Hematopoietic multipotent progenitor cell treated with erythropoietin and hydrocortisone succinate and interleukin-3 and kit ligand, for 6 days (in vitro differentiated cells): ENCODE measurements around the gene HYPK.
"Not testable (repeated sequence)": the region's sequence is repeated elsewhere in the genome, so short reads cannot be mapped to it uniquely, and the experiment has no call there.

Experiments
- DNase-seq: peaks from one replicate; pipeline ENCODE4 v3.0.0-alpha.2; 2015

HYPK gene

DNA sequence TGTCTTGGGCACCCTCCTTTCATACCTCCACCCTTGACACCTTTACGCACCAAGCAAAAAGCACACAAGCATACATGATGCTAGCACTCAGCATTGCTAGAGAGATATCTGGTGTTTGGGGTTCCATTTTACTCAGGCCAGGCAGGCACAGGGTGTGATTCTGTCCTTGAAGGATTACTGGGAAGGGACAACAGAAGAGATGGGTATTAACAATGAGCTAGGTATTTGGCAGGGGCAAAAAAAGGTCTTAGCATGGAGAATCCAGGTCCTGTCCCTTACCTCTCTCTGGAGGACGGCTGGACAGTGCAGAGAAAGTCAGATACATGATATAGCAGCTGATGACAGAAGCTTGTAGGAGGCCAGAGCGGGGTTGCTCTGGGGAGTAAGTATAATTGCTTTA lies 3.8 kb upstream of the HYPK start:
- DNase-seq, result no peak

GRCh38 chr15:43799209-43799944 lies 1.0 kb upstream of the HYPK start:
- DNase-seq, result no peak

GRCh38 chr15:43799945-43800285 lies 484 bp upstream of the HYPK start, which contains the start of gene SERINC4:
Gene SERINC4 (minus strand): TSS chr15:43800220. CDS start chr15:43799986, 234 bp downstream.
- no peak for DNase-seq

DNA sequence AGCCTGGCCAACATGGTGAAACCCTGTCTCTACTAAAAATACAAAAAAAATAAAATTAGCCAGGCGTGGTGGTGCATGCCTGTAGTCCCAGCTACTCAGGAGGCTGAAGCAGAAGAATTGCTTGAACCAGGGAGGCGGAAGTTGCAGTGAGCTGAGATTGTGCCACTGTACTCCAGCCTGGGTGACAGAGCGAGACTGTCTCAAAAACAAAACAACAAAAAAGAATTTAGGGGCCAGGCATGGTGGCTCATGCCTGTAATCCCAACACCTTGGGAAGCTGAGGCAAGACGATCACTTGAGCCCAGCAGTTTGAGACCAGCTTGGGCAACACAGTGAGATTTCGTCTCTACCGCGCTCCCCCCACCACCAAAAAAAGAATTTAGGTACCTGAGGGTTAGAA lies 2.3 kb downstream of the HYPK start:
- not testable (repeated sequence) for DNase-seq

- no peak for DNase-seq
These were observed 8.1 kb downstream of the HYPK start for GRCh38 chr15:43808435-43808950.

GRCh38 chr15:43808960-43809678 lies 8.7 kb downstream of the HYPK start:
- no peak for DNase-seq

GRCh38 chr15:43815064-43815463 lies 14.7 kb downstream of the HYPK start:
- not testable (repeated sequence) for DNase-seq

GRCh38 chr15:43821505-43821904 lies 21.1 kb downstream of the HYPK start:
- DNase-seq, result no peak

DNA sequence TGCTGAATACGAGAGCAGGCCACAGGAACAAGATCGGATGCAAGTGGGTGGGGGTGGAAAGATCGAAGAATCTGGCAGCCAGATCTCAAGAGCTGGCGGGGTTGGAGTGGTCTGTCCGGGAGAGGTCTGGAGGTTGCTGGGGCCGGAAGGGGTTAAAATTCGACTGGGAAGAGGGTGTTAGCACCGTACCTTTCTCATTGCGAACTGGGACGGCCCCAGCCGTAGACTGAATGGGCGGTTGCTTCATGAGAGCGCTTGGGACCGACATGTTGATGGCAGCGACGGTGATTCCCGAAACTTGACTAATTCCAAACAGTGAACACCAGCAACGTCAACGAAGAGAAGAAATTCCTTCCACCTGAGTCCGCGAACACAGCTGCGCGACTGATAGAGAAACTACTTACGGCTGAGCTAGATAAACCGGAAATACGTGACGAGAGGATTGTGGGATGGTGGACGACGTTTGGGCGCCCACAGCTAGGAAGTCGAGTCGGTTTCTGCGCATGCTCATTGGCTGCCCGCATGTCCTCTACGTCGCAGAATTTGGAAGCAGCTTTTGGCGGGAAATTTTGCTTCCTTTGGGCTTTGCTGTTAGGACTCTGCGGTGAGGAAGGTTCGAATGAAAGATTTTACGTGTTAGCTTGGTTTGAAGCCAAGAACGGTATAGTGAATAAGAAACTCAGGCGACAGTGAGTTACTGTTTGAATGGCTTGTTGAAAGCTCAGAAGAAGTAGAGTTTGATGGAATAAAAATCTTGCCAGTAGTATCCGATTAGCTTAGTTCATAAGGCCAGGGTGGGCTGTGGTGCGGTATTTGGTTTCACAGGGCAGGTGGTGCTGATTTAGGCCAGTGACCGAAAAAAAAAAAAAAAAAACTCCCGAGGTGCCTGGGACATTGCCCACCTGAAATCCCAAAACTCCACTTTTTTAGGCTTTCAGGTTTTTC lies 24.2 kb downstream of the HYPK start, which contains the start of gene MFAP1:
Gene MFAP1, minus strand, starts transcription at position 389 of the 945 bp plus-strand sequence. Its CDS starts 121 bp downstream, at position 268.
- DNase-seq, result peak; percentile 99

DNA sequence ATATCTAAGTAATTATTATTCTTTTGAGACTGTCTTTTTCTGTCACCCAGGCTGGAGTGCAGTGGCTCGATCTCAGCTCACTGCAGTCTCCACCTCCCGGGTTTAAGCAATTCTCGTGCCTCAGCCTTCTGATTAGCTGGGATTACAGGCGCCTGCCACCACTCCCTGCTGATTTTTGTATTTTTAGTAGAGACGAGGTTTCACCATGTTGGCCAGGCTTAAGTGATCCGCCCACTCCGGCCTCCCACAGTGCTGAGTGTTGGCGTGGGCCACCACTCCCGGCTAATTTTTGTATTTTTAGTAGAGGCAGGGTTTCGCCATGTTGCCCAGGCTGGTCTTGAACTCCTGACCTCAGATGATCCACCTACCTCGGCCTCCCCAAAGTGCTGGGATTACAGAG lies 24.9 kb downstream of the HYPK start:
- DNase-seq, result not testable (repeated sequence)

- no peak for DNase-seq
These were observed 25.7 kb downstream of the HYPK start for GRCh38 chr15:43826029-43826507.

GRCh38 chr15:43826508-43827341 lies 26.3 kb downstream of the HYPK start, which contains the start of gene WDR76:
Gene WDR76 (plus strand): TSS chr15:43827002. CDS start chr15:43827033, 31 bp downstream.
- peak; percentile 96 for DNase-seq

DNA sequence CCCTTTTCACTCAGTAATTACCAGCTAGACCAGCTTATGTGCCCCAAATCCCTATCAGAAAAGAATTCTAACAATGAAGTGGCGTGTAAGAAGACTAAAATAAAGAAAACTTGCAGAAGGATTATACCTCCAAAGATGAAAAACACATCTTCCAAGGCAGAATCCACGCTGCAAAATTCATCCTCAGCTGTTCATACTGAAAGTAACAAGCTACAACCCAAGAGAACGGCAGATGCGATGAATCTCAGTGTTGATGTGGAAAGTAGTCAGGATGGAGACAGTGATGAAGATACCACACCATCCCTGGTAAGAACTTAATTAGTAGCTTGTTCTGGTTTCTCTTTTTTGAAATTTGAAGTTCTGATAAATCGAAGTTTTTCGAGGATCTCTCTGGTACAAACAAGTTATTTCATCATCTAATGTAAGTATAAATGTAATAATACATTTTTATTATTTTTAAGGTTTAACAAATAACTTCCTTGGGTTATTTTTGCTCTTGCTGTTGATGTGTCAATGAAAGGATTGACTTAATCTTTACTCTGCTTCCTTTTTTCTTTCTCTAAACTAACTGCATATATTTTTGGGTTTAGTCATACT lies 27.8 kb downstream of the HYPK start:
- DNase-seq, result no peak

- DNase-seq, result not testable (repeated sequence)
These were observed 29.6 kb downstream of the HYPK start for GRCh38 chr15:43829951-43830540.

DNA sequence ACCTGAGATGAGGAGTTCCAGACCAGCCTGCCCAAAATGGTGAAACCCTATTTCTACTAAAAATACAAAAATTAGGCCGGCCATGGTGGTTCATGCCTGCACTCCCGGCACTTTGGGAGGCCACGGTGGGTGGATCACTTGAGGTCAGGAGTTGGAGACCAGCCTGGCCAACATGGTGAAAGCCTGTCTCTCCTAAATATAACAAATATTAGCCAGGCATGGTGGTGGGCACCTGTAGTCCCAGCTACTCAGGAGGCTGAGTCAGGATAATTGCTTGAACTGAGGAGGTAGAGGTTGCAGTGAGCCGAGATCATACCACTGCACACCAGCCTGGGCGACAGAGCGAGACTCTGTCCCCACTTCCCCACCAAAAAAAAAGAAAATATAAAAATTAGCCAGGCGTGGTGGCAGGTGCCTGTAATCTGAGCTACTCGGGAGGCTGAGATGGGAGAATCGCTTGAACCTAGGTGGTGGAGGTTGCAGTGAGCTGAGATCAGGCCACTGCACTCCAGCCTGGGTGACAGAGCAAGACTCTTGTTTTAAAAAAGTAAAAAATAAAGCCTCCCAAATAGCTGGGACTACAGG lies 30.4 kb downstream of the HYPK start:
- DNase-seq, result not testable (repeated sequence)

DNA sequence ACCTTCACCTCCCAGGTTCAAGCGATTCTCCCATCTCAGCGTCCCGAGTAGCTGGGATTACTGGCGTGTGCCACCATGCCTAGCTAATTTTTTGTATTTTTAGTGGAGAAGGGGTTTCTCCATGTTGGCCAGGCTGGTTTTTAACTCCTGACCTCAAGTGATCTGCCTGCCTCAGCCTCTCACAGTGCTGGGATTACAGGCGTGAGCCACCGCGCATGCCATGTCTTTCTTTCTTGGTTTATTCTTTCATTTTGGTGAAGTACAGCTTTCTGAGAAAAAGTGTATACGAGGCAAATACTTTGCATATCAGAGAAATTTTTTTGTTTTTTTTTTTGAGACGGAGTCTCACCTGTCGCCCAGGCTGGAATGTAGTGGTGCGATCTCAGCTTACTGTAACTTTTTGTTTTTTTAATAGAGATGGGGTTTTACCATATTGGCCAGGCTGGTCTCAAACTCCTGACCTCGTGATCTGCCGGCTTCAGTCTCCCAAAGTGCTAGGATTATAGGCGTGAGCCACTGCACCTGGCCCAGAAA lies 31.2 kb downstream of the HYPK start:
- not testable (repeated sequence) for DNase-seq

- DNase-seq, result not testable (repeated sequence)
These were observed 32.1 kb downstream of the HYPK start for GRCh38 chr15:43832485-43832884.

GRCh38 chr15:43845421-43845820 lies 45.0 kb downstream of the HYPK start:
- DNase-seq, result no peak

GRCh38 chr15:43851251-43851650 lies 50.9 kb downstream of the HYPK start:
- DNase-seq, result no peak

GRCh38 chr15:43852607-43853006 lies 52.2 kb downstream of the HYPK start:
- DNase-seq, result no peak
